NCI-H2196 (cell line): Measurements from ENCODE around the gene TAGLN.
A peak's percentile ranks its signal among the peaks of the same experiment; 100 is the strongest.

Experiments used
- DNase-seq: peaks from one replicate; lab custom pipeline; 2025; ENCODE audit not compliant: unreplicated experiment; lab: John Stamatoyannopoulos, UW

TAGLN gene

GRCh38 chr11:117199053-117199915, at the start of gene TAGLN:
TAGLN (plus strand) TSS chr11:117199370; CDS start chr11:117203014, 3,644 bp downstream.
- DNase-seq: no peak

- DNase-seq: no peak
Observed at GRCh38 chr11:117152066-117152465, 47.1 kb upstream of the TAGLN start.

GRCh38 chr11:117154468-117154867, 44.7 kb upstream of the TAGLN start:
- no peak for DNase-seq

GRCh38 chr11:117157507-117157906, 41.7 kb upstream of the TAGLN start:
- no peak for DNase-seq

- DNase-seq: no peak
Observed at GRCh38 chr11:117159892-117160291, 39.3 kb upstream of the TAGLN start.

GRCh38 chr11:117160826-117161225, 38.3 kb upstream of the TAGLN start:
- DNase-seq: no peak

GRCh38 chr11:117166491-117166890, 32.7 kb upstream of the TAGLN start:
- no peak for DNase-seq

- DNase-seq: no peak
Observed at GRCh38 chr11:117169736-117170135, 29.4 kb upstream of the TAGLN start.

GRCh38 chr11:117170210-117170609, 29.0 kb upstream of the TAGLN start:
- no peak for DNase-seq

- DNase-seq: no peak
Observed at GRCh38 chr11:117171007-117171403, 28.2 kb upstream of the TAGLN start.

GRCh38 chr11:117171404-117172061, 27.6 kb upstream of the TAGLN start:
- no peak for DNase-seq

GRCh38 chr11:117172724-117173421, 26.3 kb upstream of the TAGLN start:
- DNase-seq: no peak

GRCh38 chr11:117175104-117175503, 24.1 kb upstream of the TAGLN start:
- no peak for DNase-seq

GRCh38 chr11:117175781-117176180, 23.4 kb upstream of the TAGLN start:
- DNase-seq: no peak

- no peak for DNase-seq
Observed at GRCh38 chr11:117176186-117176585, 23.0 kb upstream of the TAGLN start.

- no peak for DNase-seq
Observed at GRCh38 chr11:117177534-117178209, 21.5 kb upstream of the TAGLN start.

GRCh38 chr11:117178210-117179034, 20.7 kb upstream of the TAGLN start, which contains the start of gene SIDT2:
SIDT2 (plus strand) TSS chr11:117178743; CDS start chr11:117179264, 521 bp downstream.
- DNase-seq: peak; percentile 85

GRCh38 chr11:117179048-117179999, 19.8 kb upstream of the TAGLN start:
- DNase-seq: no peak

- DNase-seq: no peak
Observed at GRCh38 chr11:117180020-117180419, 19.1 kb upstream of the TAGLN start.
